Mesenchymal stem cell (in vitro differentiated cells and primary cell): ENCODE results near the gene CEP19.
A peak's percentile ranks its signal among the peaks of the same experiment; 100 is the strongest.
"Not testable (repeated sequence)": the region's sequence is repeated elsewhere in the genome, so short reads cannot be mapped to it uniquely, and the experiment has no call there.

Source experiments
- DNase-seq: peaks from one replicate; pipeline ENCODE4 v3.0.0-alpha.2; 2013
- H2AFZ ChIP-seq: one replicate; pipeline ENCODE4 v1.6.1; 2013; ENCODE audit warnings: low read depth, mild to moderate bottlenecking, control low read depth, inconsistent platforms, low read length, moderate library complexity
- H2AK5ac ChIP-seq: 2 replicates; pipeline ENCODE4 v1.6.1; 2013; ENCODE audit warnings: low read length, moderate library complexity, mild to moderate bottlenecking, inconsistent platforms; ENCODE audit not compliant: severe bottlenecking
- H2BK120ac ChIP-seq: one replicate; pipeline ENCODE4 v1.6.1; 2013; ENCODE audit warnings: low read depth, mild to moderate bottlenecking, inconsistent platforms, low read length, moderate library complexity
- H2BK12ac ChIP-seq, 2 experiments: one replicate each; pipeline ENCODE4 v1.6.1; 2013; ENCODE audit warnings: inconsistent platforms in 2 of 2, low read length in 2 of 2, mild to moderate bottlenecking in 2 of 2, moderate library complexity in 2 of 2, control low read depth in 1 of 2
- H2BK15ac ChIP-seq: one replicate; pipeline ENCODE4 v1.6.1; 2013; ENCODE audit warnings: mild to moderate bottlenecking, low read depth, inconsistent platforms; ENCODE audit not compliant: poor library complexity, severe bottlenecking
- H2BK5ac ChIP-seq: 2 replicates; pipeline ENCODE4 v1.6.1; 2013; ENCODE audit warnings: low read depth, mild to moderate bottlenecking, low read length, control low read depth, inconsistent platforms; ENCODE audit not compliant: poor library complexity, severe bottlenecking
- H3K14ac ChIP-seq, 2 experiments: one replicate each; pipeline ENCODE4 v1.6.1; 2013; ENCODE audit warnings: inconsistent platforms in 2 of 2, low read length in 2 of 2, control low read depth in 1 of 2, mild to moderate bottlenecking in 1 of 2, moderate library complexity in 1 of 2
- H3K18ac ChIP-seq, 2 experiments: one replicate each; pipeline ENCODE4 v1.6.1; 2013; ENCODE audit warnings: inconsistent platforms in 2 of 2, low read length in 2 of 2, control low read depth in 1 of 2, low read depth in 1 of 2, mild to moderate bottlenecking in 1 of 2
- H3K23ac ChIP-seq, 2 experiments: one replicate each; pipeline ENCODE4 v1.6.1; 2013; ENCODE audit warnings: inconsistent platforms in 2 of 2, low read length in 2 of 2, mild to moderate bottlenecking in 2 of 2, moderate library complexity in 2 of 2, control low read depth in 1 of 2
- H3K27ac ChIP-seq: 2 replicates; pipeline ENCODE4 v1.5.1; 2013; ENCODE audit warnings: mild to moderate bottlenecking, moderate library complexity, low read length, control low read depth, inconsistent platforms; ENCODE audit not compliant: poor library complexity, severe bottlenecking
- H3K27me3 ChIP-seq, 2 experiments: 2 replicates each; pipeline versions ENCODE4 v1.6.1 to v1.7.0; 2013; ENCODE audit warnings: low read length in 2 of 2, mild to moderate bottlenecking in 2 of 2, moderate library complexity in 2 of 2, control low read depth in 1 of 2, inconsistent platforms in 1 of 2; ENCODE audit not compliant: control insufficient read depth in 1 of 2, insufficient read depth in 1 of 2
- H3K36me3 ChIP-seq, 2 experiments: 2 replicates each; pipeline versions ENCODE4 v1.6.1 to v1.7.0; 2013; ENCODE audit warnings: low read length in 2 of 2, control low read depth in 1 of 2, inconsistent platforms in 1 of 2, low read depth in 1 of 2, mild to moderate bottlenecking in 1 of 2; ENCODE audit not compliant: insufficient read depth in 2 of 2, control insufficient read depth in 1 of 2
- H3K4ac ChIP-seq, 2 experiments: one replicate each; pipeline ENCODE4 v1.6.1; 2013; ENCODE audit warnings: inconsistent platforms in 2 of 2, low read length in 2 of 2, mild to moderate bottlenecking in 2 of 2, moderate library complexity in 2 of 2, control low read depth in 1 of 2, low read depth in 1 of 2
- H3K4me1 ChIP-seq: 2 replicates; pipeline ENCODE4 v1.6.1; 2013; ENCODE audit warnings: low read depth, low read length, control low read depth; ENCODE audit not compliant: control insufficient read depth, insufficient read depth
- H3K4me2 ChIP-seq: 2 replicates; pipeline ENCODE4 v1.6.1; 2013; ENCODE audit warnings: low read length, mild to moderate bottlenecking, inconsistent platforms; ENCODE audit not compliant: poor library complexity, severe bottlenecking
- H3K4me3 ChIP-seq, 2 experiments: 2 replicates each; pipeline versions ENCODE4 v1.5.1 to v1.7.0; 2013; ENCODE audit warnings: low read length in 2 of 2, mild to moderate bottlenecking in 2 of 2, control low read depth in 1 of 2, low read depth in 1 of 2; ENCODE audit not compliant: insufficient read depth in 1 of 2
- H3K79me1 ChIP-seq: replicated peaks from 2 replicates; pipeline ENCODE4 v1.6.1; 2013; ENCODE audit warnings: mild to moderate bottlenecking, control low read depth, low read length, inconsistent platforms; ENCODE audit not compliant: poor library complexity, severe bottlenecking
- H3K9ac ChIP-seq: 2 replicates; pipeline ENCODE4 v1.7.0; 2013; ENCODE audit warnings: mild to moderate bottlenecking, low read length, moderate library complexity
- H3K9me3 ChIP-seq: 2 replicates; pipeline ENCODE4 v1.7.0; 2013; ENCODE audit warnings: mild to moderate bottlenecking, low read length; ENCODE audit not compliant: control insufficient read depth
- H4K8ac ChIP-seq: one replicate; pipeline ENCODE4 v1.6.1; 2013; ENCODE audit warnings: inconsistent platforms, mild to moderate bottlenecking, low read length, moderate library complexity
- H4K91ac ChIP-seq: one replicate; pipeline ENCODE4 v1.6.1; 2013; ENCODE audit warnings: mild to moderate bottlenecking, low read length, inconsistent platforms
- WGBS: methylation state at CpG from one replicate; pipeline ENCODE4 v1.1.7; 2013; ENCODE audit warnings: mixed read lengths; 5-methylcytosine and 5-hydroxymethylcytosine counted together

Gene CEP19

DNA sequence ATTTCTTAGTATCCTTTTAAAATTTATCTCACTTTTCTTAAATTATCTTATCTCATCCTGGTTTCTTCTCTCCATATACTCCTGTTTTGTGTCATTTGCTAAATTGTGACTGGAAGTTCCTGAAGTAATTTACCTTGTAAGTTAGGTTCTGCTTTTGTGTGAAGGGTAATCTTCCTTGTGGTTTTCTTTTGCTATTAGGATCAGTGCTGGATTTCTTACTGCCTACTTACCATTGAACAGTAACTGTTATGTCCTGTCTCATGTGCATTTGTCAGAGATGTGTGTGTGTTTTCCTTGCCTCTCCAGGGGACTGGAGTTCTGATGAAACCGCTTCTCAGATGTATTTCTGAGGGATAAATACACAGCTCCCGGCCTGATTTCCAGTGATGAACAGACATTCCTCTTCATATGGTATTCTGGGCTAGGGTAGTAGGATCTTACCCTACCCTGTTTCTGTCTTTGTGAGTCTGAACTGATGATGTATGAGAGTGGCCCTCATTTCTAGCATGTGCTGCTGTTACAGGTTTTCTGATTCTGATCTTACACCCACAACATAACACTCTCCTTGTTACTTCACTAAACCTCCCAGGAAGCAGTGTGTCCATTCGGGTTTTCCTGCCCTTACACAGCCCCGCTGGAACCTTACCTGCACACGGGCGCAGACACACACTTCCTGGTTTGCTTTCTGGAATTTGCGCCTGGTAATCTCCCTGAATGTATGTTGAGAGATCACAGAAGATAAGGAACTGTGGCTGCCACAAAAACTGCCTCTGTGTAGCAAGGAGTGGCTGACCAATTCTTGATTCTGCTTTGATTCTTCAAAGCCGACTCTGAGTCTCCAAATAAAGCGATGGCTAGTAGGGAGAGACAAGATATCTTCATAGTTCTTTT, 42.3 kb upstream of the CEP19 start:
- peak overlapping the region; percentile 13 for H2AK5ac ChIP-seq
- peak overlapping the region in 1 of 2 experiments; percentile 48 for H3K18ac ChIP-seq
- peaks cover 9% of the 10 kb centered on the region for H3K4me1 ChIP-seq
- no peak overlapping the region for H2BK5ac ChIP-seq
- H3K79me1 ChIP-seq = peaks cover 2% of the 10 kb centered on the region
- H2AFZ ChIP-seq = no peak overlapping the region
- no peak overlapping the region for H3K4me2 ChIP-seq
- H3K14ac ChIP-seq = peak overlapping the region in 1 of 2 experiments; percentile 55
- H2BK12ac ChIP-seq = no peak overlapping the region
- peak overlapping the region; percentile 56 for H3K9ac ChIP-seq
- H3K4ac ChIP-seq = no peak overlapping the region
- H3K36me3 ChIP-seq = peaks cover 8 to 35% of the 10 kb centered on the region in 2 experiments
- peak overlapping the region; percentile 42 for H3K27ac ChIP-seq
- 90% methylated on average over 9 of the region's 9 CpGs for WGBS
- no peaks in the 10 kb centered on the region for H3K27me3 ChIP-seq
- no peak overlapping the region for H2BK120ac ChIP-seq
- no peak overlapping the region for H2BK15ac ChIP-seq
- H4K8ac ChIP-seq = no peak overlapping the region
- DNase-seq = peak; percentile 35
- no peak overlapping the region for H3K4me3 ChIP-seq
- peaks cover 15% of the 10 kb centered on the region for H3K9me3 ChIP-seq
- no peak overlapping the region for H4K91ac ChIP-seq
- no peak overlapping the region for H3K23ac ChIP-seq

DNA sequence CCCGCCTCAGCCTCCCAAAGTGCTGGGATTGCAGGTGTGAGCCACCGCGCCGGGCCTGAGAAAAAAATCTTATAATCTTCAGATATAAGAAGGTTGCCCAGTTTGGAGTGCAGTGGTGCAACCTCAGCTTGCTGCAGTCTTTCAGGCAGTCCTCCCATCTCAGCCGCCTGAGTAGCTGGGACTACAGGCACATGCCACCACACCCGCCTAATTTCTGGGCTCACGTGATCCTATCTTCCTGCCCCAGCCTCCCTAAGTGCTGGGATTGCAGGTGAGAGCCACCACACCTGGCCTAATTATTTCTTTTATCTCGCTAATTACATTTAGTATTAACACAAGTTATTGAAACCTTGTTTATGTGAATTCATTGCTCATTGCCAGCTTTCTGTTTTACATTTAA, 41.2 kb upstream of the CEP19 start:
- no peak overlapping the region for H3K9ac ChIP-seq
- H2BK5ac ChIP-seq = no peak overlapping the region
- H2BK15ac ChIP-seq = no peak overlapping the region
- no peak overlapping the region for H4K8ac ChIP-seq
- no peaks in the 10 kb centered on the region for H3K27me3 ChIP-seq
- H3K4me2 ChIP-seq = no peak overlapping the region
- H3K4ac ChIP-seq = no peak overlapping the region
- H3K18ac ChIP-seq = no peak overlapping the region
- no peak overlapping the region for H3K27ac ChIP-seq
- WGBS = over 99% methylated on average over 7 of the region's 8 CpGs
- peaks cover 2% of the 10 kb centered on the region for H3K79me1 ChIP-seq
- H3K14ac ChIP-seq = no peak overlapping the region
- H3K4me3 ChIP-seq = no peak overlapping the region
- peaks cover 15% of the 10 kb centered on the region for H3K9me3 ChIP-seq
- H3K4me1 ChIP-seq = peaks cover 6% of the 10 kb centered on the region
- H2BK120ac ChIP-seq = no peak overlapping the region
- H3K36me3 ChIP-seq = peaks cover 10 to 46% of the 10 kb centered on the region in 2 experiments
- no peak for DNase-seq
- H4K91ac ChIP-seq = no peak overlapping the region
- H2BK12ac ChIP-seq = no peak overlapping the region
- no peak overlapping the region for H2AK5ac ChIP-seq
- no peak overlapping the region for H2AFZ ChIP-seq
- H3K23ac ChIP-seq = no peak overlapping the region

DNA sequence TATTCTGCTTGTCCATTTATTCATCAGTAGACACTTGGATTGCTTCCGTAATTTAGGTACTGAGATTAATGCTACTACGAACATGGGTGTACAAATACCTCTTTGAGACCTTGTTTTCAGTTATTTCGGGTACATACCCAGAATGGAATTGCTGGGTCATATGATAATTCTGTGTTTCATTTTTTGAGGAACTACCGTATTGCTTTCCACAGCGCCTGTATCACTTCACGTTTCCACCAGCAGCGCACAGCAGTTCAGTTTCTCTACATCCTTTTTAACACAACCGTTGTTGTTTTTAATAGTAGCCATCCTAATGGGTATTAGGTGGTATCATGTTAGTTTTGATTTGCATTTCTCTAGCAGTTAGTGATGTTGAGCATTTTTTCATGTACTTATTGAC, 37.1 kb upstream of the CEP19 start:
- Histone ChIP-seq H3K4me1 (peaks cover 4% of the 10 kb centered on the region), H3K9ac (no peak overlapping the region), H3K27ac (no peak overlapping the region), H2BK15ac (no peak overlapping the region), H4K8ac (no peak overlapping the region), H3K4me2 (no peak overlapping the region), H2BK120ac (no peak overlapping the region), H2BK12ac (no peak overlapping the region), H3K9me3 (peaks cover 6% of the 10 kb centered on the region), H3K23ac (no peak overlapping the region), H3K14ac (no peak overlapping the region), H3K18ac (no peak overlapping the region), H2AK5ac (no peak overlapping the region), H3K27me3 (no peaks in the 10 kb centered on the region), H2AFZ (no peak overlapping the region), H3K4ac (no peak overlapping the region), H3K36me3 (peaks cover 6 to 33% of the 10 kb centered on the region in 2 experiments), H2BK5ac (no peak overlapping the region), H3K79me1 (no peaks in the 10 kb centered on the region), H3K4me3 (no peak overlapping the region), H4K91ac (no peak overlapping the region)
- no peak for DNase-seq
- 85% methylated on average over 4 of the region's 8 CpGs for WGBS

DNA sequence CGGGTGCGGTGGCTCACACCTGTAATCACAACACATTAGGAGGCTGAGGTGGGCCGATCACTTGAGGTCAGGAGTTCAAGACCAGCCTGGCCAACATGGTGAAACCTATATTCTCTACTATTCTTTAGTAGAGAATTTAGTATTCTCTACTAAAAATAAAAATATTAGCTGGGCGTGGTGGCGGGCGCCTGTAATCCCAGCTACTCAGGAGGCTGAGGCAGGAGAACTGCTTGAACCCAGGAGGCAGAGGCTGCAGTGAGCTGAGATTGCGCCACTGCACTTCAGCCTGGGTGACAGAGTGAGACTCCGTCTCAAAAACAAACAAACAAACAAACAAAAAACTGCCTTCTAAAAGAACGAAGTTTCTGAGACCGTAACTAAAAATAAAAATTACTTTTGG, 31.5 kb upstream of the CEP19 start:
- H3K27ac ChIP-seq, H2AK5ac ChIP-seq, H3K27me3 ChIP-seq, H2BK12ac ChIP-seq, H3K9ac ChIP-seq, H3K79me1 ChIP-seq, H2BK5ac ChIP-seq, DNase-seq, H3K18ac ChIP-seq, H3K14ac ChIP-seq, H3K4me3 ChIP-seq, H4K91ac ChIP-seq, H3K23ac ChIP-seq, H4K8ac ChIP-seq, H2BK15ac ChIP-seq, H3K4ac ChIP-seq, H2AFZ ChIP-seq, H2BK120ac ChIP-seq, H3K9me3 ChIP-seq, H3K4me2 ChIP-seq, H3K4me1 ChIP-seq: not testable (repeated sequence)
- peaks cover 9 to 11% of the 10 kb centered on the region in 2 experiments for H3K36me3 ChIP-seq
- 98% methylated on average over 5 of the region's 10 CpGs for WGBS
